ENCODE results near the gene IKBKE.

IKBKE gene

GRCh38 chr1:206511362-206512057, 41.2 kb downstream of the IKBKE start:
- TF ChIP-seq, protein P1, sequence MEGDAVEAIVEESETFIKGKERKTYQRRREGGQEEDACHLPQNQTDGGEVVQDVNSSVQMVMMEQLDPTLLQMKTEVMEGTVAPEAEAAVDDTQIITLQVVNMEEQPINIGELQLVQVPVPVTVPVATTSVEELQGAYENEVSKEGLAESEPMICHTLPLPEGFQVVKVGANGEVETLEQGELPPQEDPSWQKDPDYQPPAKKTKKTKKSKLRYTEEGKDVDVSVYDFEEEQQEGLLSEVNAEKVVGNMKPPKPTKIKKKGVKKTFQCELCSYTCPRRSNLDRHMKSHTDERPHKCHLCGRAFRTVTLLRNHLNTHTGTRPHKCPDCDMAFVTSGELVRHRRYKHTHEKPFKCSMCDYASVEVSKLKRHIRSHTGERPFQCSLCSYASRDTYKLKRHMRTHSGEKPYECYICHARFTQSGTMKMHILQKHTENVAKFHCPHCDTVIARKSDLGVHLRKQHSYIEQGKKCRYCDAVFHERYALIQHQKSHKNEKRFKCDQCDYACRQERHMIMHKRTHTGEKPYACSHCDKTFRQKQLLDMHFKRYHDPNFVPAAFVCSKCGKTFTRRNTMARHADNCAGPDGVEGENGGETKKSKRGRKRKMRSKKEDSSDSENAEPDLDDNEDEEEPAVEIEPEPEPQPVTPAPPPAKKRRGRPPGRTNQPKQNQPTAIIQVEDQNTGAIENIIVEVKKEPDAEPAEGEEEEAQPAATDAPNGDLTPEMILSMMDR (IDR thresholded peaks at IDR 0.05): no peak

DNA sequence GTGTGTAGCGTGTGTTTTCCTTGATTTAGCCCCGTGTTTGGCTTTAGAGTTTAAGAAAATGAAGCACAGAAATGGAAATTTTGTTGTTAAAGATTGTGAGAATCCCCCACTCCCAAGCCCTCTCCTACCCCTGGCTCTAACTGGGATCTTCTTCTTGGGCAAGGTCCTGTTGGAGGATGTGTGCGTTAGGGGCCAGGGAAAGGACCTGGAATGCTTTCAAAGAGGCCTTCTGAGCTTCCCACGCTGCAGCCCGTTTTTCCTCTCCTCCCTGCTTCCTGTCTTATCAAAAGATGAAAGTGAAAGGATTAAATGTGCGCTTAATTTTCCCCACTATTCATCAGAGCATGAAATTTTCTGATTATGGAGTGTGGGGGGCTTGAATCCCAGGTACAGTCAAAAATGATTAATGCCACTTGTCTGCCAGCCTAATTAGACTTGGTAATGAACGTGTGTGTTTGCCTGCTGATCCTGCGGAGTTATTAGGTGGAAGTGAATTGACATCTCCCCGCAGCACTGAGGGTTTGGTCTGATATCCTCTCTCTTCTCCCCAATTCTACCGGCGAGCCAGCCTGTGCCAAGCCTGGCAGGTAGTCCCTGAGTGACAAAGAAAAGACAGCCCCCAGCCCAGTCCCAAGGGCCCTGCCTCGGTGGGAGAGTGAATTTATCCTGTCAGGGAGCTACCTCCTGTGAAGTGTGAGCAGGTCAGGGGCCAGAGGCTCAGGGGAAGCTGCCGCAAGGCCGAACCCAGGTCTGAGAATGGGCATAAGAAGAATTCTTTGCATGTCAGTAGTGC, 42.0 kb downstream of the IKBKE start:
- TF ChIP-seq, protein P1 (IDR thresholded peaks at IDR 0.05): no peak

GRCh38 chr1:206512851-206513180, 42.5 kb downstream of the IKBKE start:
- TF ChIP-seq, protein P1 (IDR thresholded peaks at IDR 0.05): no peak

- TF ChIP-seq, protein P1 (IDR thresholded peaks at IDR 0.05): no peak
Measured at GRCh38 chr1:206513312-206514111, 43.2 kb downstream of the IKBKE start.

DNA sequence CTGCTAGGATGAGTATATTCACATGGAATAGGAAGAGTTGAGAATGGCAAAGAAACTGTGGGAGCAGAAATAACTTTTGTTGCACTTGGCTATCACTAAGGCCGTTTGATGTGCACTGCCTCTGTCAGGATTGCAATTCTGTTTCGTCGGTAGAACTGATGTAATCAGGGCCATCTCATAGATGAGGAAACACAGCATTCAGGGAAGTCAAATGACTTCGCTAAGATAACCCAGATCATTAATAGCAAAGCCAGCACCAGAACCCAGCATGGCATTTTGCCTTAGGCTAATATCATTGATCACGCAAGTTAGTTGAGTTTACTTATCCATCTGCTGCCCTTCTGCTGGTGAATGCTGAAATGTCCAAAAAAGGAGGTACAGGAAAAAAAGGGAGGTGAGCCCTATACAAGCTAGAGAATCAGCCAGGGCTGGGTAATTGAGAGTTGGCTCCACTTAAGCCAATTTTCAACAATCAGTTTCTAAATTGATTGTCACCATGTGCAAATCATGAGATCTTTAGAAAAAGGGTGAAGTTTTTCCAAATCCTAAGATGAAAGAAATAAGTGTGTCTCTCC, 44.6 kb downstream of the IKBKE start:
- TF ChIP-seq, protein P1 (IDR thresholded peaks at IDR 0.05): no peak

GRCh38 chr1:206516728-206516990, 46.4 kb downstream of the IKBKE start:
- TF ChIP-seq, protein P1 (IDR thresholded peaks at IDR 0.05): no peak

DNA sequence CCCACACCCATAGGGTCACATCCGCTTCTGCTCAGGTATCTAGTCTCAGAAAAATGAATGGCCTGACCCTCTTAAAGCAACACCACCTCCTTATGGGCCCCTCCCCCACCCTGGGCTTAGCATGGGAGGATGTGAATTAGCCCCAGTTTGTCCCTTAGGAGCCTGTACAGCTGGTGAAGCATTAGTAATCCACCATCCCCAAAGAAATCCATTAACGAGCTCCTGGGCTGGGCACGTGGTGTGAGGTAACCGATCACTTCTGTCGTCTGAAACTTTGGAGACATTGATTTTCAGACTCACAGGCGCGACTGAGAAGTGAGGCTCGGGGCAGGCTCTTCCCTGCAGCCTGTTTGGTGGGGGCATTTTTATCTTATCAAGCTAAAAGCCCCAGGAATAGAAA, 47.5 kb downstream of the IKBKE start:
- TF ChIP-seq, protein P1 (IDR thresholded peaks at IDR 0.05): no peak

Data from LNCAP (cell line).